SKM-1 (cell line): Measurements from ENCODE around the gene MYRF.

Experiments used
- DNase-seq: peaks from one replicate; lab custom pipeline; 2025; ENCODE audit not compliant: unreplicated experiment; lab: John Stamatoyannopoulos, UW

MYRF gene

GRCh38 chr11:61738776-61739175 lies 13.7 kb upstream of the MYRF start:
- no peak for DNase-seq

- no peak for DNase-seq
Observed at GRCh38 chr11:61739413-61739812, 13.0 kb upstream of the MYRF start.

- DNase-seq = no peak
Observed at GRCh38 chr11:61739966-61740365, 12.5 kb upstream of the MYRF start.

- DNase-seq = no peak
Observed at GRCh38 chr11:61742391-61742790, 10.0 kb upstream of the MYRF start.

GRCh38 chr11:61743486-61744095 lies 8.8 kb upstream of the MYRF start:
- no peak for DNase-seq

GRCh38 chr11:61744181-61744580 lies 8.3 kb upstream of the MYRF start:
- DNase-seq = no peak

GRCh38 chr11:61744609-61745156 lies 7.8 kb upstream of the MYRF start:
- no peak for DNase-seq

- DNase-seq = no peak
Observed at GRCh38 chr11:61745781-61746441, 6.5 kb upstream of the MYRF start.

GRCh38 chr11:61746442-61747191 lies 5.8 kb upstream of the MYRF start:
- DNase-seq = no peak

GRCh38 chr11:61747192-61747966 lies 5.1 kb upstream of the MYRF start:
- peak; percentile 25 for DNase-seq

- no peak for DNase-seq
Observed at GRCh38 chr11:61747967-61748285, 4.5 kb upstream of the MYRF start.

GRCh38 chr11:61749591-61750217 lies 2.7 kb upstream of the MYRF start:
- DNase-seq = no peak

GRCh38 chr11:61750631-61751273 lies 1.7 kb upstream of the MYRF start:
- no peak for DNase-seq

- no peak for DNase-seq
Observed at GRCh38 chr11:61751384-61751783, 1.1 kb upstream of the MYRF start.

- DNase-seq = no peak
Observed at GRCh38 chr11:61752925-61753521, 587 bp downstream of the MYRF start.

GRCh38 chr11:61753672-61754071 lies 1.2 kb downstream of the MYRF start:
- no peak for DNase-seq

GRCh38 chr11:61754534-61755482 lies 2.4 kb downstream of the MYRF start:
- no peak for DNase-seq

- DNase-seq = no peak
Observed at GRCh38 chr11:61756147-61756451, 3.7 kb downstream of the MYRF start.
